OCI-LY1 (cell line): ENCODE results near the gene EIF1AY.

ENCODE experiments used
- CTCF ChIP-seq: fragments of 200-600 bp; sonication (generic), shearing (Covaris generic); IDR thresholded peaks from 2 replicates; pipeline ENCODE4 v1.5.1; 2017; ENCODE audit warnings: mild to moderate bottlenecking, antibody characterized with exemption, low read length, moderate library complexity, mixed read lengths
- EZH2 ChIP-seq: fragments of 200-600 bp; sonication (generic), shearing (Covaris generic); IDR thresholded peaks from 2 replicates; pipeline ENCODE4 v1.8.0; 2017; ENCODE audit warnings: borderline replicate concordance, mixed run types, mild to moderate bottlenecking, antibody characterized with exemption, low read length, moderate library complexity, mixed read lengths

- TF ChIP-seq EZH2: no peak
- no peak for TF ChIP-seq CTCF
Observed at GRCh38 chrY:20559873-20560512, 15.6 kb upstream of the EIF1AY start.
